Measurements from ENCODE around the gene SIAE.
A peak's percentile ranks its signal among the peaks of the same experiment; 100 is the strongest.

The SIAE gene

GRCh38 chr11:124586238-124586860 is 87.2 kb downstream of the SIAE start:
- H3K9me3 ChIP-seq (ENCODE audit: control insufficient read depth, insufficient read depth, low read length), result no peaks in the 10 kb centered on the region
- H3K79me2 ChIP-seq (ENCODE audit: control insufficient read depth, low read length), result no peaks in the 10 kb centered on the region
- no peak overlapping the region for H3K27ac ChIP-seq (ENCODE audit: low read depth, low read length)
- no peaks in the 10 kb centered on the region for H3K9me2 ChIP-seq (replicated peaks; ENCODE audit: control insufficient read depth, low read length)
- H3K4me2 ChIP-seq (ENCODE audit: low read length), result no peak overlapping the region
- no peaks in the 10 kb centered on the region for H4K20me1 ChIP-seq (ENCODE audit: control insufficient read depth, insufficient read depth, low read depth, low read length)
- TF ChIP-seq, protein P1, sequence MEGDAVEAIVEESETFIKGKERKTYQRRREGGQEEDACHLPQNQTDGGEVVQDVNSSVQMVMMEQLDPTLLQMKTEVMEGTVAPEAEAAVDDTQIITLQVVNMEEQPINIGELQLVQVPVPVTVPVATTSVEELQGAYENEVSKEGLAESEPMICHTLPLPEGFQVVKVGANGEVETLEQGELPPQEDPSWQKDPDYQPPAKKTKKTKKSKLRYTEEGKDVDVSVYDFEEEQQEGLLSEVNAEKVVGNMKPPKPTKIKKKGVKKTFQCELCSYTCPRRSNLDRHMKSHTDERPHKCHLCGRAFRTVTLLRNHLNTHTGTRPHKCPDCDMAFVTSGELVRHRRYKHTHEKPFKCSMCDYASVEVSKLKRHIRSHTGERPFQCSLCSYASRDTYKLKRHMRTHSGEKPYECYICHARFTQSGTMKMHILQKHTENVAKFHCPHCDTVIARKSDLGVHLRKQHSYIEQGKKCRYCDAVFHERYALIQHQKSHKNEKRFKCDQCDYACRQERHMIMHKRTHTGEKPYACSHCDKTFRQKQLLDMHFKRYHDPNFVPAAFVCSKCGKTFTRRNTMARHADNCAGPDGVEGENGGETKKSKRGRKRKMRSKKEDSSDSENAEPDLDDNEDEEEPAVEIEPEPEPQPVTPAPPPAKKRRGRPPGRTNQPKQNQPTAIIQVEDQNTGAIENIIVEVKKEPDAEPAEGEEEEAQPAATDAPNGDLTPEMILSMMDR (IDR thresholded peaks at IDR 0.05; ENCODE audit: low read depth, low read length, poor library complexity, severe bottlenecking), result peak; percentile 77
- no peak for TF ChIP-seq EZH2phosphoT487 (IDR thresholded peaks at IDR 0.05; ENCODE audit: borderline replicate concordance, low read length)
- no peaks in the 10 kb centered on the region for H3K4me1 ChIP-seq (ENCODE audit: control insufficient read depth, low read length)
- H3F3A ChIP-seq (ENCODE audit: control insufficient read depth, insufficient read depth), result no peaks in the 10 kb centered on the region
- no peaks in the 10 kb centered on the region for H3K36me3 ChIP-seq (ENCODE audit: control insufficient read depth, low read length)
- no peaks in the 10 kb centered on the region; the same call in none of the 2 replicates for H3K27me3 ChIP-seq (ENCODE audit: control insufficient read depth, low read length)
- H3K4me3 ChIP-seq (ENCODE audit: low read length), result no peak overlapping the region

- Histone ChIP-seq H3K4me2 (ENCODE audit: low read length) (no peak overlapping the region), H3F3A (ENCODE audit: control insufficient read depth, insufficient read depth) (no peaks in the 10 kb centered on the region), H3K36me3 (ENCODE audit: control insufficient read depth, low read length) (no peaks in the 10 kb centered on the region), H3K4me3 (ENCODE audit: low read length) (no peak overlapping the region), H3K9me3 (ENCODE audit: control insufficient read depth, insufficient read depth, low read length) (no peaks in the 10 kb centered on the region), H3K9me2 (replicated peaks; ENCODE audit: control insufficient read depth, low read length) (no peaks in the 10 kb centered on the region), H3K79me2 (ENCODE audit: control insufficient read depth, low read length) (no peaks in the 10 kb centered on the region), H4K20me1 (ENCODE audit: control insufficient read depth, insufficient read depth, low read depth, low read length) (no peaks in the 10 kb centered on the region), H3K27me3 (ENCODE audit: control insufficient read depth, low read length) (no peaks in the 10 kb centered on the region; the same call in none of the 2 replicates), H3K27ac (ENCODE audit: low read depth, low read length) (no peak overlapping the region), H3K4me1 (ENCODE audit: control insufficient read depth, low read length) (no peaks in the 10 kb centered on the region)
- no peak for TF ChIP-seq EZH2phosphoT487 (IDR thresholded peaks at IDR 0.05; ENCODE audit: borderline replicate concordance, low read length)
- TF ChIP-seq, protein P1 (IDR thresholded peaks at IDR 0.05; ENCODE audit: low read depth, low read length, poor library complexity, severe bottlenecking), result no peak
These were observed 88.7 kb downstream of the SIAE start for GRCh38 chr11:124584681-124585372.

- H3K4me3 ChIP-seq (ENCODE audit: low read length), result no peak overlapping the region
- no peaks in the 10 kb centered on the region for H3K9me3 ChIP-seq (ENCODE audit: control insufficient read depth, insufficient read depth, low read length)
- H4K20me1 ChIP-seq (ENCODE audit: control insufficient read depth, insufficient read depth, low read depth, low read length), result no peaks in the 10 kb centered on the region
- H3K4me2 ChIP-seq (ENCODE audit: low read length), result no peak overlapping the region
- H3K27me3 ChIP-seq (ENCODE audit: control insufficient read depth, low read length), result no peaks in the 10 kb centered on the region; the same call in none of the 2 replicates
- TF ChIP-seq, protein P1 (IDR thresholded peaks at IDR 0.05; ENCODE audit: low read depth, low read length, poor library complexity, severe bottlenecking), result no peak
- TF ChIP-seq EZH2phosphoT487 (IDR thresholded peaks at IDR 0.05; ENCODE audit: borderline replicate concordance, low read length), result no peak
- no peaks in the 10 kb centered on the region for H3K36me3 ChIP-seq (ENCODE audit: control insufficient read depth, low read length)
- no peaks in the 10 kb centered on the region for H3K4me1 ChIP-seq (ENCODE audit: control insufficient read depth, low read length)
- no peak overlapping the region for H3K27ac ChIP-seq (ENCODE audit: low read depth, low read length)
- no peaks in the 10 kb centered on the region for H3F3A ChIP-seq (ENCODE audit: control insufficient read depth, insufficient read depth)
- no peaks in the 10 kb centered on the region for H3K9me2 ChIP-seq (replicated peaks; ENCODE audit: control insufficient read depth, low read length)
- no peaks in the 10 kb centered on the region for H3K79me2 ChIP-seq (ENCODE audit: control insufficient read depth, low read length)
These were observed 89.8 kb downstream of the SIAE start for GRCh38 chr11:124583781-124584180.
